GM15510 (cell line): ENCODE measurements around the gene SCUBE1.

Experiments
- POLR2A ChIP-seq: IDR thresholded peaks from 3 replicates; pipeline ENCODE4 v1.6.1; 2011; ENCODE audit warnings: borderline replicate concordance; ENCODE audit not compliant: insufficient read length; ENCODE audit errors: extremely low read depth

Gene SCUBE1

DNA sequence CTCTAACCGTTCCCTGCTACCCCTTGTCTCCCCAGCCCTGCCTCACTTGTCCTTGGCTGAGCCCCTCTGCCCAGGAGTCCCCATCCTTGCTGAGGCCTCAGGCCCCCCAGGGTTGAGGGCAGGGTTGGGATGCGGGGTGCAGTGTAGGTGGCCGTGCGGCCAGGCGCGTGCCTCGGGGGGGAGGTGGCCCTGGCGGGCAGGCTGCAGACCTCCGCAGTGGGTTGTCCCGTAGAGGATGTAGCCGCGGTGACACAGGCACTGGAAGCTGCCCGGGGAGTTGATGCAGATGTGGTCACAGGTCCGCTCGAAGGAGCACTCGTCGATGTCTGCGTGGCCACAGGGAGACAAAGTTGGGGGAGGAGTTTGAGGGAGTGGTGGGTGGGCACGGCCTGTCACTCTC lies 114.3 kb downstream of the SCUBE1 start:
- TF ChIP-seq POLR2A: no peak

DNA sequence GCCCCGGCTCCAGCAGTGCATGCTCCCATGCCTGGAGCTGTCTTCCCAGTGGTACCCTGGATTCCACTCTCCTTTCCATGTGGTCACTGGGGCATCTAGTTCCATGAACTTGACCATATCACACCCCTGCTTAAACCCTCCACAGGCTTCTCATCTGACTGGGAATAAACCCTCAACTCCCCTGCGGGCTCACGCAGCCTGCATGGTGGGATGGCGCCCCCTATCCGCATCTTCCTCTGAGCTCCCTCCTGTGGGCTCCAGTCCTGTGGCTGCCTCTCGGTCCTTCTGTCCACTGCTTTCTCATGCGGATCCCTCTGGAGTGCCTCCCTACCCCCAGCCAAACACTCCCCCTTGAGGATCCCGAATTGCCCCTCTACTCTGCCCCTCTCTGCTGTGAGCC lies 114.8 kb downstream of the SCUBE1 start:
- no peak for TF ChIP-seq POLR2A

DNA sequence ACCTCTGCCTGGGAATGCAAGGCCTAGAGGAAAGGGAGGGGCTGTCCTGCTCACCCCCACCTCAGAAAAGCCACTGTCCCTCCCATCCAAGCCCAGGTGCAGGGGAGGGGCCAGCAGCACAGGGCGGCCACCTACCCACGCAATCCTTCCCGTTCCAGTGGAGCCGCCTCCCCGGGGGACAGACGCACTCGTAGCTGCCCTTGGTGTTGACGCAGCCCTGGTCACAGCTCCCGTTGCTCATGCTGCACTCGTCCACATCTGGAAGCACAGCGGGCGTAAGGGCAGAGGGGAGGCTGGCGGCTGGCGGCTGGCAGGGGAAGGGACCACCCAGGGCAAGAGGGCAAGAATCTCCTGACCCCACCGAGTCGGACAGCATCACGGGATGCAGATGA lies 115.9 kb downstream of the SCUBE1 start:
- TF ChIP-seq POLR2A: no peak

DNA sequence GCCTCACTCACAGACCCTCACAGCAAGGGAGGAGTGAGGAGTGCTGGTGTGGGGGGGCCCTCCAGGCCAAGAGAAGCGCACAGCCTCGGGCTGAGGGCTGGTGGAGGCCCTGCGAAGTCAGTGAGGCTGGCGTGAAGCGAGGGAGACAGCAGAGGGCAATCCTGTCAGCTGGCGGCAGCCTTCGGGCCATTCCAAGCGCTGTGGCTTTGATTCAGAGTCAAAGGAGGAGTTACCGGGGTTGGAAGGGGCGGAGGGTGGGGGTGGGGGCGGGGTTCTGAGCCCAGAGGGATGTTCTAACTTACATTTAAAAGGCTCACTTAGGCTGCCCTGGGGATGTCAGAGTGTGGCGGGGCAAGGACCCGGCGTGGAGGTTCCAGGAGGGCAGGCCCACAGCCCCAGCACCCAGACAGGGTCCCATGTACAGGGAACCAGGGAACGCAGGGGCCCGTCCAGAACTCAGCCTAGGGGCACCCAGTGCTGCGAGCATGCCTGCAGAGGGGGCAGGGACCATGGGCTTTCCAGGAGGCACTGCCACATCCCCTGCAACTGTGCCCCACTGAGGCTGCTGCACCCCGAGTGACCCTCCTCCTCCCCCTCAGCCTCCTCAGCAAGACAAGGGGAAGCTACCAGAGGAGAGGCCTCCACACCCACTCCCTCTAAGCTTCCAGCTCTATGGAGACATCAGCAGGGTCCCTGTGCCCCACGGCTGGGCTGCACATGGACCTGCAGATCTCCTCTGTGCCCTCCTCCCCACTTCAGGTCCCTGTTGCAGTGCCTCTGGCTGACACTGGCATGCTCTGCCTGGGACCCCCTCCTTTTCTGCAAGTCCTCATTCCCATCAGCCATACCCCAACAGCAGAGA lies 116.6 kb downstream of the SCUBE1 start:
- TF ChIP-seq POLR2A: no peak

GRCh38 chr22:43225609-43226008 lies 117.6 kb downstream of the SCUBE1 start:
- no peak for TF ChIP-seq POLR2A

DNA sequence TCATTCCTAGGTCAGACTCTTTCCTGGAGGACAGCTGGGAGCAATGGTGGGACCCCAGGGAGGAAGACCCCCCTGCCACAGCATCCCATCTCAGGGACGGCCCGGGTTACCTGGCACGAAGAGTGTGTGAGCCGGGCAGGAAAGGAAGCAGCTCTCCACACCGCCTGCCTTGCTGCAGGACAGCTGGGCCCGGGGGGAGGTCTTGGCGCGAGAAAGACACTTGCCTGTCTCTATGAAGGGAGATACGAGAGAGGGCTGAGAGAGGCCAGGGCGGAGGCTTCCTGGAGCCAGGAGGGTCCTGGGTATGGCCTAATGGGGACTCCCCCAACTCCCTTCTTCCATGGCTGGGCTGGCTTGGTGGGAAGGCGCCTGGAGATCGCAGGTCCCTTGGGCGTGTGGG lies 120.2 kb downstream of the SCUBE1 start:
- no peak for TF ChIP-seq POLR2A

DNA sequence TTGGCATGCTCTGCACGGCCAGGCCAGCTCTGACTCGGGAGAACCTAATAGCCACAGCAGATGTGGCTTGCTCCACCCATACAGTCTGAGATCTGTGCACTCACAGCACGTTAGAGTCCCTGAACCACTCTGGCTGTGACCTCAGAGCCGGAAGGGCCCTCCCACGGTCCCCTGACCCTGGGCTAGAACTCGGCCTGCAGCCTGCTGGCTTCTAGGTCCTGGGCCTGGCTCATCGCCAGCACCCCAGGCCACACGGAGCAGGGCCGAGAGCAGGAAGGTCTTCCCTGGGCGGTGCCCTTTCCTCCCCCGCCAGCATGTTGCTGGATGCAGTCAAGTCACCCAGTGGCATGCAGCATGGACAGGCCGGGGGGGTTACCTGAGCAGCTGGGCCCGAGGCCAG lies 120.9 kb downstream of the SCUBE1 start:
- no peak for TF ChIP-seq POLR2A

GRCh38 chr22:43220625-43221380 lies 122.4 kb downstream of the SCUBE1 start:
- no peak for TF ChIP-seq POLR2A

GRCh38 chr22:43218786-43219185 lies 124.4 kb downstream of the SCUBE1 start:
- no peak for TF ChIP-seq POLR2A

DNA sequence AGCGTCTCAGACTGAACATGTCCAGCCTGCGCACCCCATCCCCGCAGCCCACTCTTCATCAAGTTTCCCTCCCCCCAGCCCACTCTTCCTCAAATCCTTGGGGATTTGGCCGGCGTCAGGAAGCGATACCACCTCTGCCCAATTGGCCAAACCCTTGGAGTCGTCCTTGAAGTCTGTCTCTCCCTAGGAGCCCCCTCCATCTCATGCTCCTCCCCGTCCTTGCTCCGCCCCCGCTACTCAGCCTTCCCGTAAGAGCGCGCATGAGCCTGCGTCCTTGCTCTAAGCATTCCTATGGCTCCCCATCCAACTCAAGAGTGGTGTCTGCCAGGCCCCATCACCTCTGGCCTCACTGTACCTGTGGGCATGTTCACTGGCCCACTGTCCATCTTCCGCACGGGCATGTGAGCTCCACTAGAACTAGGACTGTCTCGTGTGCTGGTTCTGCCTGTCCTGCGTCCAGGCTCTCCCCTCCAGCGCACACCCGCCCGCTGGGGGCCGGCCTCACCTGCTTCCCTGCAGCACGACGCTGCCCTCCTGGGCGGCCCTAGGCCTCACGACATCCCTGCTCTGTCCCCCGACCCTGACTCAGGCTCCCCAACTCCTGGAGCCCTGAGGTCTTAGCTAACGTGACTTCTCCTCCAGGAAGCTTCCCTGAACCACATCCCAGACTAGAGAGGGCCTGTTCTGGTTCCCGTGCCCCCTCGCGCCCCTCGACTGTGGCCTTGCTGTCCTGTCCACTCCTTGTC lies 125.7 kb downstream of the SCUBE1 start:
- TF ChIP-seq POLR2A: no peak

DNA sequence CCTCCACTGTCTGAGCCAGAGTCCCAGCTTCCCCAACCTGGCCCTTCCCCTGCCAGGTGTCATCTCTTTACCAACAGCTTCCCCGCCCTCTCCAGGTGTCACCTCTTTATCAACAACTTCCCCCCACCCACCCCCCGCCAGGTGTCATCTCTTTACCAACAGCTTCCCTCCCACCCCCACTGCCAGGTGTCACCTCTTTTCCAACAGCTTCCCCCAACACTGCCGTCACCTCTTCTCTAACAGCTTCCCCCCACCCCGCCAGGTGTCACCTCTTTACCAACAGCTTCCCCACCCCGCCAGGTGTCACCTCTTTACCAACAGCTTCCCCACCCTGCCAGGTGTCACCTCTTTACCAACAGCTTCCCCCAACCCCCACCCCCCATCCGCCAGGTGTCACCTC lies 126.4 kb downstream of the SCUBE1 start:
- TF ChIP-seq POLR2A: no peak

DNA sequence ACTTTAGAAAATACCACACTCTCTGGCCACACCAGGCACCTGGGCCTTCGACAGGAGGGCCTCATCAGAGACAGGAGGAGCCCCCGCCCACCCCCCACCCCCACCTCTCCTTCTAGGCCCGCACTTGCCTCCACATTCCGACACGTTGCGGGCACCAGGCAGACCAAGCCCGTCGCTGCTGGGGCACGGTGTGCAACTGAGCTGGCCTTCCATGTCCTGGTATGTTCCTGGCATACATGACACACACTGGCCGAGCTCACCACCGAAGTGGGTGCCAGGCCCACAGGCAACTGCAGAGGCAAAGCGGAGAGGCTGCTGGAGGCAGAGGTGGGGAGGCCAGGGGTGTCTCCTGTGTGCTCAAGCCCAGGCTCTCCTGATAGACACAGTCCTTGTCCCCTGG lies 129.2 kb downstream of the SCUBE1 start:
- no peak for TF ChIP-seq POLR2A

DNA sequence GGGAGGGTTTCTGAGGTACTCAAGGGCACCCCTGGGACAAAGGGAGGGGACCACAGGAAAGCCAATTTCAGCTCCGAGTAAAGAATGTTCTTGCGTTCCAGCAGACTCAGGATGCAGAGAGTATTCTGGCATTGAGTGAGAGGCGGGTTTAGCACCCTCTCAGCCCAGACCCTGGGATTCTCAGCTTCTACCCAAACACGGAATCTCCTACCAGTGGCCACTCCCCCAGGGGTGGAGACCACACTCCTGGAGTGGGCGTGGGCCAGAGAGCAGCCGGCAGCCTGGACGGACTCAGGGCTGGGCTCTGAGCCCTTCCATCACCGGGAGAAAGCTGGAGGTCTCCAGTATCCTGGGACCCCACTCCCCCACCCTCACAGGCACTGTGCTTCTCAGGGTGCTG lies 130.1 kb downstream of the SCUBE1 start:
- TF ChIP-seq POLR2A: no peak

DNA sequence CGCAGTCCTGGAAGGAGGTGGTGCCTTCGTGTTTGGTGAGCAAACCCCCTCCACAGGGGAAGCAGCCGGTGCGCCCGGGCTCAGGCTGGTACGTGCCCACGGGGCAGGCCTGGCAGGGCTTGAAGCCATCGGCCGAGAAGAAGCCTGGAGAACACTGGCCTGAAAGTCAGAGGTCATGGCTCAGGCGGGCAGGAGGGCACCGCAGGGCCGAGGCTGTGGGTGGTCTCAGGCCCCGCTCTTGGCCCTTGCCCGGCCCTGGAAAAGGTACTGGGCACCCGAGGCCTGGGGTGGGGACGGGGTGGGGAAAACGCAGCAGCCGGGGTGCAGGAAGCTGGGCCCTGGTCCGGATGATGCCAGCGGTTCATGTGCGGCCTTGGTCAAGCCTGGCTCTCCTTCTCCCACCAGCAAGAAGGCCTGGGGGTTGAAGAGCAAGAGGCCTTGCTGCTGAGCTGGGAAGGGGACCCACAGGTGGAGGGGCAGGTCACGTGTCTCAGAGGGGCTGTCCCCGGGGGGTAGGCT lies 130.7 kb downstream of the SCUBE1 start:
- TF ChIP-seq POLR2A: no peak

- TF ChIP-seq POLR2A: no peak
Observed at GRCh38 chr22:43211941-43212433, 131.2 kb downstream of the SCUBE1 start.

GRCh38 chr22:43210631-43211515 lies 132.3 kb downstream of the SCUBE1 start:
- no peak for TF ChIP-seq POLR2A
